GM19463 (cell line): ENCODE measurements around the gene ITPKB.

Experiments
- ATAC-seq: cut with Tn5 transposase; IDR thresholded peaks from one replicate; pipeline ENCODE4 v1.9.1; 2021; ENCODE audit warnings: mild to moderate bottlenecking, moderate library complexity; ENCODE audit not compliant: unreplicated experiment

ITPKB gene

DNA sequence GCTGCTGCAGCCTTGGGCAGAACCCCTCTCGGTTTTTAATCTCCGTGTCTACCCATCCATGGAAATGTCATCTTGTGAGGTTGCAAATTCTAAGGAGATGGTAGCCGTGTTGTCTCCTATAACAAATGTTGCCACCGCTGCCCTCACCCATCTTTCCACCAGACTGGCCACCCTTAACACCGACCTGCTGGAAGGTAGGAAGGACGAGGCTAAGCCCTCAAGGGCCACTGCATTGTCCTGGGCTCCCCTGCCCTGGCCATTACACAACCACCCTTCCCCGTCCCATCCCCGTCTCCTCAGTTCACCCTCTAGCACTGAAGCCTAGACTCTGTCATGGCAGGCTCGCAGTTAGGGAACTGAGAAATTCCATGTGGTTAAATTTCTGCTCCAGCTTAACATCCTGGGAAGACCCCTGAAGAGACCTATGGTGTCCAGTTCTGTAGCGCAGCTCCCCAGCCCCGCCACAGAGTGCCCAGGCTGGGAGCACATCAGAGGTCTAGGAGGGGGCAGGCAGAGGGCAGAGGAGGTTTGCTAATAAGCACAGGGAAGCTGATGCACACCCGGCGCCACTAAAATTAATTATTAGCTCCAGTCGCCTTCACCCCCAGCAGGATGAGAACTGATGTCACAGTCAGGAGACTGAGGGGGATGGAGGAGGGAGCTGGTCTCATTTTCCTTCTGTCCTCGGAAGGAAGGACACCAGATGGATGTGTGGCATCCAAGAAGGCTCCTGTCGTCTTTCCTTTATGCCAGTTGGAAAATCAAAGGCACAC lies 152.2 kb downstream of the ITPKB start:
- no peak for ATAC-seq

DNA sequence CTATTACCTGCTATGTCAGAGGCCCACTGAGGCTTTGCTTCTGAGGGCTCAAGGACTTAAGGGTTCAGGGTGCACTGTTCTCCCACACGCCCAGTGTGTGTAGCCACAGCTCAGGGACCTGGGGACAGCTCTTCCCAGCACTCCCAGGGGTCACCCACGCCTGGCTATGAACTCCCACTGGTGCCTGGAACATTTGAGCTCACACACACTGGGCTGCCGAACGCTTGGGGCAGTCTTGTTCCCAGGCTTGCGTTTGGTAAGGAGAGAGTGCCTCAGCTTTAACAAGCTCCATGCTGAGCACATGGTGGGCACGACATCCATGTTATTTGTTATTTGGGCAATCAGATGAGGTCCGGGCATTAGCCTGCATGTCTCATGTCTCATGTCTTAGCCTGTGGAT lies 153.0 kb downstream of the ITPKB start:
- no peak for ATAC-seq

DNA sequence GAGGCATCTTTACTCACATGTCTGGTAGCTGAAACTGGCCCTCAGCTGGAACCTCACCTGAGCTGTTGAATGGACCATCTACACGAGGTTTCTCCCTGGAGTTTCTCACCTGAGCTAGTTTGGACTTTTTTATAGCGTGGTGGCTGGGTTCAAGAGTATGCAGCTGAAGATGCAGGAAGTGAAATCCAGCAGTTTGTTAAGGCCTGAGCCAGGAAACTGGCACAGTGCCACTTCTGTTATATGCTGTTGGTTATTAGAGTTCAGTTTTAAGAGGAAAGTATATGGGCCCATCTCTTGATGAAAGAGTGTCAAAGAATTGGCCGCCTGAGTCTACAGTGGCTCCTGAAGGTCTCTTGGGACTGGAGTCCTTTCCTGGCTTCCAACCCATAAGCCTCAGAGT lies 154.9 kb downstream of the ITPKB start:
- no peak for ATAC-seq

DNA sequence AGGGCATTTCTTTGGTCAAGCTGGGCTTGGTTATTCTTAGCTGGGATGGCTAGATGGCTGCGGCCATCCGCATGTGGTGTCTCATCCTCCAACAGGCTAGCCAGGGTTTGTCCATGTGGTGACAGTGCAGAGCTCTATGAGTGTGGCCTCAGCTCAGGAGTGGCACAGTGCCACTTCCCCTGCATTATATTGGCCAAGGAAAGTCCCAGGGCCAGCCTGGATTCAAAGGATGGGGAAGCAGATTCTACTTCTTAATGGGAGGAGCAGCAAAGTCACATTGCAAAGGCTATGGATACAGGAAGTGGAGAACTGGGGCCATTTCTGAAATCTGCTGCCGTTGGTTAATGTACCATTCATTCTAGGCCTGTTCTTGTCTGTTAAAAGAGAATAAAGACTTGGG lies 156.1 kb downstream of the ITPKB start:
- no peak for ATAC-seq
